GM13976 (cell line): ENCODE results near the gene ZNF84.

ENCODE experiments used
- DNase-seq: peaks from one replicate; pipeline ENCODE4 v3.0.0; 2012; ENCODE audit warnings: low spot score
- CTCF ChIP-seq: IDR thresholded peaks from 2 replicates; pipeline ENCODE4 v1.5.1; 2012; ENCODE audit warnings: borderline replicate concordance, mild to moderate bottlenecking; ENCODE audit not compliant: insufficient read depth; ENCODE audit errors: extremely low read depth, missing control alignments, control extremely low read depth
- in situ Hi-C: fragments of 300-500 bp; cut with MboI; formaldehyde crosslinking; loops from one replicate; pipeline ENCODE4 v1.12.0; 2022; ENCODE audit warnings: low sequenced_read_pairs, mixed read lengths, inconsistent platforms; ENCODE audit not compliant: unreplicated experiment

ZNF84 gene

GRCh38 chr12:133037207-133038005 lies at the start of gene ZNF84:
Gene ZNF84, plus strand, starts transcription at chr12:133037509. Its CDS starts 3,959 bp downstream, at chr12:133041468.
- peak; percentile 95 for DNase-seq
- no peak for TF ChIP-seq CTCF
- in situ Hi-C loops = no loop called here

GRCh38 chr12:132998741-132999140 lies 38.6 kb upstream of the ZNF84 start:
- no peak for DNase-seq
- in situ Hi-C loops = no loop called here
- no peak for TF ChIP-seq CTCF

- in situ Hi-C loops = no loop called here
- DNase-seq = no peak
- TF ChIP-seq CTCF = no peak
These were observed 26.5 kb upstream of the ZNF84 start for GRCh38 chr12:133010657-133011297.

- no peak for TF ChIP-seq CTCF
- no peak for DNase-seq
- in situ Hi-C loops = no loop called here
These were observed 13.7 kb upstream of the ZNF84 start for GRCh38 chr12:133023566-133023965.

- DNase-seq = no peak
- TF ChIP-seq CTCF = no peak
- in situ Hi-C loops = no loop called here
These were observed 10.3 kb upstream of the ZNF84 start for GRCh38 chr12:133026996-133027395.

GRCh38 chr12:133038118-133038709 lies 905 bp downstream of the ZNF84 start:
- in situ Hi-C loops = no loop called here
- no peak for DNase-seq
- no peak for TF ChIP-seq CTCF
